GM12801 (cell line): ENCODE results near the gene TTLL11.

Source experiments
- CTCF ChIP-seq: IDR thresholded peaks from one replicate; pipeline ENCODE4 v1.5.1; 2011; ENCODE audit warnings: control low read depth; ENCODE audit not compliant: insufficient read length; ENCODE audit errors: extremely low read depth

TTLL11 gene

GRCh38 chr9:122065923-122066629 is 27.0 kb downstream of the TTLL11 start:
- TF ChIP-seq CTCF, result no peak

GRCh38 chr9:122060481-122060880 is 32.6 kb downstream of the TTLL11 start:
- no peak for TF ChIP-seq CTCF

- TF ChIP-seq CTCF, result no peak
These were observed 33.2 kb downstream of the TTLL11 start for GRCh38 chr9:122059955-122060324.

GRCh38 chr9:122059214-122059954 is 33.7 kb downstream of the TTLL11 start:
- no peak for TF ChIP-seq CTCF

- no peak for TF ChIP-seq CTCF
These were observed 34.4 kb downstream of the TTLL11 start for GRCh38 chr9:122058709-122059108.

GRCh38 chr9:122058051-122058450 is 35.1 kb downstream of the TTLL11 start:
- no peak for TF ChIP-seq CTCF

GRCh38 chr9:122057211-122057610 is 35.9 kb downstream of the TTLL11 start:
- no peak for TF ChIP-seq CTCF
